NOMO-1 treated with dmso at 0.1 percent for 144 hours (cell line): ENCODE measurements around the gene RRAS2.
"Not testable (repeated sequence)": the region's sequence is repeated elsewhere in the genome, so short reads cannot be mapped to it uniquely, and the experiment has no call there.

Experiments used
- DNase-seq: peaks from one replicate; lab custom pipeline; 2025; ENCODE audit not compliant: unreplicated experiment; lab: John Stamatoyannopoulos, UW

The RRAS2 gene

DNA sequence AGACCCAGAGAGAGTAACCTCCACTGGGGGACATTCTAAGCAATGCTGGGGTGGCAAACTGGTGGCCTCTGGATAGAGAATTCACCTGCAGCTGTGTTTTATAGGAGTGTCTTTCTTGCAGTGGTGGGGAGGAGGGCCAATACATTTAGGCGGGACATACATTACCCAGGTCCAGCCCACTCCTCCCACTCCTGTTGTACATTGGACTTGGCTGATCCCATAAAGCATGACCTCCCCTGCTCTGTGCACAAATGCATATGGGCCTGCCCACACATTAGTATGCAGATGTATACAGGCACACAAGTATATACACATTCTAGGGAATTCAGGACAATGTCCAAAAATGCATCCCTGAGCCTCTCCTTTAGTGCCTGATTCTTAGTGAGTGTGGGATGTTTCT, 99.1 kb downstream of the RRAS2 start:
- no peak for DNase-seq

DNA sequence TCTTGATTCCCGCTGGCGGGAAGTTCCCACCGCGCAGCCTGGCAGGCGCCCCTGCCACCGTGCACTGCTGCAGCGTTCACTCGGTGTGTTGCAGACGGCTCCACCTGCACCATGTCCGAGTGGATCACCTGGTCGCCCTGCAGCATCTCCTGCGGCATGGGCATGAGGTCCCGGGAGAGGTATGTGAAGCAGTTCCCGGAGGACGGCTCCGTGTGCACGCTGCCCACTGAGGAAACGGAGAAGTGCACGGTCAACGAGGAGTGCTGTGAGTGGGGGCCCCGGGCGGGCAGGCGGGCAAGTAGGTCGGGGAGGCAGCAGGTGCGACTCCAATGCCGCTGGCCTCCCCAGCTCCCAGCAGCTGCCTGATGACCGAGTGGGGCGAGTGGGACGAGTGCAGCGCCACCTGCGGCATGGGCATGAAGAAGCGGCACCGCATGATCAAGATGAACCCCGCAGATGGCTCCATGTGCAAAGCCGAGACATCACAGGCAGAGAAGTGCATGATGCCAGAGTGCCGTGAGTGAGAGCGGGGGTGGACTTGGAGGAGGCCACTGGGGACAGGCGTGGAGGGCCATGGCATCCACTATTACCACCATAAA, 99.7 kb downstream of the RRAS2 start:
- DNase-seq, result no peak

DNA sequence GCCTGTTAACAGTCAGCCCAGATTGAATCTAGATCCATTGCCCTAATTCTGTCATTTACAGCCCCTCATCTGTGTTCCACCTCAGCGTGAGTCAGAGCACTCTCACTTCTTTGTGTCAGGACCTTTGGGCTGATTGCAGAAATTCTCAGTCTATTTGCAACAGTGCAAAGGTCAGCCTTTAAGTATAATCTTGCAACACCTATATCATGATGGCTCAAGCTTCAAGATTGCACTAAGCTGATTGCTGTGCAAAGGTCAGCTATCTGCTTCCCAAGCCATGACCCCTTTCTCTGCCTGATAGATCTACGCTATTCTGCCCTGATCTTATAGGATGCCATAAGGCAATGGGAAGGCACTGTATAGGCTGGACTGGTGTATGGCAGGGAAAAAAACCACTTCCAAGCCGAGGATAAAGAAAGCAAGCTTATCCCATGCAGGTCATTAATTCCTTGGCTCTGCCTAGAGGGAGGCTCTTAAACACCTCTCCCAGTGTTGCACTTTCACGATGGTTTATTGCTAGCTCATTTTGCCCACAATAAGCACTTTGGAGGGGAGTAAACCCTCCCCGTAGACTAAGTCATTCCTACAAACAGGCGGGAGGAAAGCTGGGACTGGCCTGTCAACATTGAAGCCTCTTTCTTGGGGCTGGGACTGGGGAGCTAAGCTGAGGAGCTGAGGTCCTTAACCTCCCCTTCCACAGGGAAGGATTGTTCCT, 100.6 kb downstream of the RRAS2 start:
- DNase-seq, result peak; percentile 70

DNA sequence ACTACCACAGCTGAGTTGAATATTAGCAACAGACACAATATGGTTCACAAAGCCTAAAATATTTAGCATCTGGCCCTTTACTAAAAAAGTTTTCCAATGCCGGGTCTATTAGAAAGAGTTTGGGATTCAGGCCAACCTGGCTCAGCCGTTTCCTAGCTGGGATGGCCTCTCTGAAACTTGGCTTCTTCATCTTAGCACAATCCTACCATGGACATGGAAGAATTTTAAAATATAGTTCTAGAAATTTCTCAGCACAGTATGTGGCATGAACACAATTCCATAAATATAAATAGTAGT, 103.8 kb downstream of the RRAS2 start:
- no peak for DNase-seq

DNA sequence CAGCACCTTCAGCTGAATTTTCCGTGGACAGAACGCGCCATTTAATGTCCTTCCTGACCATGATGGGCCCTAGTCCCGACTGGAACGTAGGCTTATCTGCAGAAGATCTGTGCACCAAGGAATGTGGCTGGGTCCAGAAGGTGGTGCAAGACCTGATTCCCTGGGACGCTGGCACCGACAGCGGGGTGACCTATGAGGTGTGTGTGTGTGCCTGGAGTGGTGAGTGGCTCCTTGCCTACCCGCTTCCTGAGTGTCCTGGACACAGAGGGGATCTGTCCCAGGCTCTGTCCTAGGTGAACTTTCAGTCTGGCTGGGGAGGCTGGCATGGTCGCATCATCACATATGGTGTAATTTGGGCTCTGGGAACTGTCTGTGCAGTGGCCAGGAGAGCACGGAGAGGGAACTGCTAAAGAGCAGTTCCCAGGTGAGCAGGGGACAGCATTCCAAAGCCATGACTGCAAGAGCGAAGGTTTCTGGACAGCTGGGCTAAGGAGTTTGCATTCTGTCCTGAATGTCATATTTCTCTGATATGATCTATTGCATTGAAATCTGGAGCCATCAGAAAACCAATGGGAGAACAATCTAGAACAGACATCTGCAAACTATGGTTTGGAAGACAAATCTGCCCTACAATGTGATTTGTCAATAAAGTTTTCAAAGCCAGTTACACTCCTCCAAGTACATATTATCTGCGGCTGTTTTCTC, 104.3 kb downstream of the RRAS2 start:
- DNase-seq, result no peak

DNA sequence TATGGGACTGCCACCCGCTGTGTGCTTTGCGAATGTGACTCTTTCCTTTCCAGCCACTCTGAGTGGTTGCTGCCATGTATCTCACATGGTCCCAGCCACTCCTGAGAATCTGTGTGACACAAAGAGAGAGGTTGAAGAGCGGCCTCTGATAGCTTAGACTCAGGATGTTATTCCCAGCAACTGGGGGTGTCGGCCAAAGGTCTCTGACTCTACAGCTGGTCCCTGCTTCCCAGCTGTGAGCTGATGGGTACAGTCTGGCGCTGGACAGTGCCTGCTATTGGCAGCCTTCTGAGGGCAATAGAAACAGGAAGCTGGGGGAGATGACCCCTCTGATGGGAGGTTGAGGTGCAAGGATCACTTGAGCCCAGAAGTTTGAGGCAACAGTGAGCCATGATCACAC, 105.1 kb downstream of the RRAS2 start:
- DNase-seq, result no peak

DNA sequence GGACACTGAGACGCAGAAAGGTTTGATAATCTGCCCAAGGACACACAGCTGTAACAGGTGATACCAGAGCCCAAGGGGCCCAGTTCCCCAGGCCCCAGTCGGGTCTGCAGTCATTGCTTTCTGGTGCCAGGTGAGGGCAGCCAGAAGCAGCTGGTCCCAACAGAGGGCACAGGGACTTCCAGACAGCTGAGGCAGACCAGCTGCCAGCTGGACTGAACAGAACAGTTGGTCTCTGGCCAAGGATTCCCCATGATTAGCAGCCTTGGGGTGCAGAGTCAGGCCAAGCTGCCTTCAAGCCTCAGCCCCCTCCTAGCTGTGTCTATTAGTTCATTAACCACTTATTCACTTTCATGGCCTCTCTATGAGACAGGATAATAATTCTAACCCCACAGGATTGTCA, 105.6 kb downstream of the RRAS2 start:
- no peak for DNase-seq

DNA sequence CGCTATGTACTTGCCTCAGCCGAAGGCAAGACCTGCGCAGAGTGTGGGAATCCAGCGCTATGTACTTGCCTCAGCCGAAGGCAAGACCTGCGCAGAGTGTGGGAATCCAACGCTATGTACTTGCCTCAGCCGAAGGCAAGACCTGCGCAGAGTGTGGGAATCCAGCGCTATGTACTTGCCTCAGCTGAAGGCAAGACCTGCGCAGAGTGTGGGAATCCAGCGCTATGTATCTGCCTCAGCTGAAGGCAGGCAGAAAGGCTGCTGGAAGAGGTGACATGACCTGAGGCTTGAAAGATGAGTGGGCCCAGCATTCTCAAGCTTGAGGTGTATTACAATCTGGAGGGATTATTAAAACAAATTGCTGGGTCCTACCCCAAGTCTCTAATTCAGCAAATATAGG, 106.5 kb downstream of the RRAS2 start:
- DNase-seq, result not testable (repeated sequence)

DNA sequence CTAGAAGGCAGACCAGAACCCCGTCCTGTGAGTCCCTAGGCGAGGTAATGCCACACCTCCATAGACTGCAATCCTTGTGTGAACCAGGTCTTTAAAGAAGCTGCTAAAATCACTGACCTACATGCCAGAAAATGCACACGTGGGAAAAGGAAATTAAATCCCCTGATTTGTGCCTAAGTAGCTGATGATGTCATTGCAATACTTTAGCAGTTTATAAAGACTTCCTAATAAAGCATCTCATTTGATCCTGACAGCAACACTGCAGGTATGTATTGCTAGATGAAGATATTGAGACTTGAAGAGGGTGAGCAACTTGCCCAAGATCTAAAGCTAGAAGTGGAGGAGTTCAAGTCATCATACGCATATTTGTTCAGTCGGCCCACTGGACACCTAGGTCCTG, 107.2 kb downstream of the RRAS2 start:
- no peak for DNase-seq

DNA sequence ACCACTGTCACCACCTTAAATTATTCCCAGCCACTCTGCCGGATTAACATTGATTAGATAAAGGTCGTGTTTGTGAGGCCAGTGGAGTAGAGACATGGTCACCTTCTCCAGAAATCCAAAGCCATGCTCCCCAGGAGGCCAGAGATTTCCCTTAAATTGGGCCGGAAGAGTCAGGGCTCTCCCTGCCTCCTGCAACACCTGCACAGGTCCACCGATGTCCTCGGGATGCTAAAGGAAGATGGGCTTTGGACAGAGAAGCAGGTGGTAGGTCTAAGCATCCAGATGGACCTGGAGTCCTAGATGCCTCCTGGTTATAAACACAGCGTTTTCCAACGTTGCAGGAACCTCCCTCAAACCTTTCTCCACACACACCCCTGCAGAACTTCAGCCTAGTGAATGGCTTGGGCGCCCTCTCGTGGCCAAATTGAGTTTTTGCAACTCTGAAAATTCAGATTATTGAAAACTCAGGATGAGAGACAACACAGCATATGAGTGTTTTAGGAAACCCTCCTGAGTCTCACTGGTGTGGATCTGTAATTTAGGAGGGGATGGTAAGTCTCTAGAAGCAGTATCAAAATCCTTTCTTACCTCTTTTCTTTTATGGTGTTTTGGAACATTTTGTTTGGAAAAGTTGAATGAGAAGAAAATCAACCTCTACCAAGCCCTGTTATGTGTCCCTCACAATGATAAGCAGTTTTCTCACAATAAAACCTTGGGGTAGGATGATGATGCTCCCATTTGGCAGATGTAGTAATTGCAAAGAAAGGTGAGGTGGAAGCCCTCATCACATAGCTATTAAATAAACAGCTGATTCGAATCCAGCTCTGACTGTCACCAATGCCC, 109.6 kb downstream of the RRAS2 start:
- peak; percentile 31 for DNase-seq

DNA sequence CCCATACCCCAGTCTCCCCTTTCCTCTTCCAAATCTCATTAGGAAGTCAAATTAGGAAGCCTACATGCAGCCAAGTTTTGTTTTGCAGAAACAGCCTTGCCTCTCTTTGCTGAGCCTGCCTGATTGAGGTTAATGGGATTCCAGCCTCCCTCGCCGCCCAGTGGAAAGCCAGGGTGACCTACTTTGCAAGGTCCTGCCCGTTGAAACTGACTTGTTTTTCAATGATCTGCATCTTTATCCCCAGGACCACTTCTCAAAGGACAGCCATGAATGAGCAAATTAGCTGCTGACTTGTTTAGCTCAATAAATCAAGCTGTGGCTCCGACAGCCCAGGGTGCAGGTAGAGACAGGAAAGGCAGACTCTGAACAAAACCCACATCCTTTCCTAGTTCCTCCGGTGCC, 110.4 kb downstream of the RRAS2 start:
- no peak for DNase-seq

DNA sequence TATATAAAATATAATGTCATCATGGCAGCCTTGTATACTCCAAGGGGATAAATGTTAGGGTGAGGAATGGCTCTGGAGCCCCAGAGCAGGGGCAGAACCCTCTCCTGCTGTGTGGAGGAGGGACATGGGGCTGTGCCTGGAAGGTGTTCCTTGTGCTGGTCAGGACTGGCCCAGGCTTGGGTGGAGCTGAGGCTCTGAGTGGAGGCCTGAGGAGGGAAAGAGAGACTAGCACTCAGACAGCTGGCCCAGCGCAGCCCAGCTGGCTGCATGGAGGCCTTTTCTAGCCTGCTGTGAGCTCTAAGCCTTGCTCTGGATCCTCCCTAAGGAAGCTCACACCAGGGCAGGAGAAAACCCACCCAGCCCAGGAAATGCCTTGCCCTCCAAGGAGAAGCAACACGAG, 113.5 kb downstream of the RRAS2 start:
- no peak for DNase-seq

DNA sequence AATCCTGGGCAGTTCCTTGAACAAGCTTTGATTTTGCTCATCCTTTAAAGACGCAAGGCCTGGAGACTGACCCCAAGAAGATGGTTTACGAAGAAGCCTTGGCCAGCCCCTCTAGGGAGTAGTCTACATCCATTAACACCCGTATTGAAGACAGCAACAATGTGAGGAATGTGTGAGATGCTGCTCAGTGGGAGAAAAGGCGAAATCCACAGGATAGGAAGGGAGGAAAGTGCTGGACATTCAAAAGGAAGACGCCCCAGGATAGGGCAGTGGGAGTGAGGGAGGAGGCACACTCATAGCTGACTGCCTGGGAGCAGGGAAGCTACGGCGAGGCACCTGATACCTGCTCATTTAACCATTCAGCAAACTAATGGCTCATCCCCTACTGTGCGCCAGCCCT, 114.1 kb downstream of the RRAS2 start:
- DNase-seq, result no peak

DNA sequence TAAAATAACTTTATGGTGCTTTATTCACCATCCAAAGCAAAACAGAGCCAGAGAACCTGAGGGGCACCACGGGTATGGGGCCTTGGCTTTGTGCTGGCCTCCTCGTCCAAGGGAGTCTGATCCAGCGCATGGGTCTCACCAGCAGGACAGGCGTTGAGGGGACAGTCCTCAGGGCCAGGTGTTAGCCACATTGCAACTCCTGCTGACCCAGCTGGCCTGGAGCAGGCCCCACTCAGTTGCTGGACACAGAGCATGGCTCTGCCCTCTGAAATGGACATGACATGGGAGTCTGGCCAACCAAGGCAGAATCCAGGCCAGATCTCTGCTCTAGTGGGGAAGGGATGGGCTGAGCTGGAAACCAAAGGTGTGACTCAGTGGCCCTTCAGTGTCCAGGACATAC, 116.2 kb downstream of the RRAS2 start:
- no peak for DNase-seq

DNA sequence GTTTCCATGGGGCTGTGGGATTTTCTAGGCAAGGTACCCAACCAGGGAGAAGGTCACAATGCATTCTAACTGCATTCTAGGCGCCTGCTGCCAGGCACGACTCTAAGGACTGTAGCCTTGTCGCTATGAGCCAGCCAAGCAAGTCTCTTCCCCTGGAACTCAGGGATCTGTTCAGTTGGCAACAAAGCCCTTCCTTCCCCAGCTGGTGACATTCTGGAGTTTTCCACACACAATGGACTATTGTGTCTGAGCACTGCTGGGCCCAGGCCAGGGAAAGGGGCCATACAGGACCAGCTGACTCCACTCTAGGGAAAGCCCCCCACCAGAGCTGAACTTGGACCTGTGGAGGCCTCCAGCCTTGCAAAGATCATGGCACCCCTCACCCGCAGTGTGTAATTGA, 116.8 kb downstream of the RRAS2 start:
- no peak for DNase-seq

DNA sequence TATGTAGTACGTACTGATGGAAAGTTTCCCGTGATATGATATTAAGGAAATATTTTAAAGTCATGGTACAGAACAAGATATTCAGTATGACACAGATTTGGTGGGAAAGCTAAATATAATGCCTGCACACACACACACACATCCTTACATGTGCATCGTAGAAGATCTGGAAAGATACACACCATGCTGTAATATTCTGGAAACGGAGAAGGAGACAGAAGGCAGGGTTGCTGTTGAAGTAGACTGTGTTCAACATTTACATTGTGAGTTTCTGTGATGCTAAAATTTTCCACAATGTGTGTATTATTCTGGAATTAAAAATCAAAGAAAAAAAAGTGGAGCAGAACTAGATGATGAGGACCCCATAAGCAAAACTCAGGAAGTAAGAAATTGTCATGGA, 118.0 kb downstream of the RRAS2 start:
- DNase-seq, result no peak

DNA sequence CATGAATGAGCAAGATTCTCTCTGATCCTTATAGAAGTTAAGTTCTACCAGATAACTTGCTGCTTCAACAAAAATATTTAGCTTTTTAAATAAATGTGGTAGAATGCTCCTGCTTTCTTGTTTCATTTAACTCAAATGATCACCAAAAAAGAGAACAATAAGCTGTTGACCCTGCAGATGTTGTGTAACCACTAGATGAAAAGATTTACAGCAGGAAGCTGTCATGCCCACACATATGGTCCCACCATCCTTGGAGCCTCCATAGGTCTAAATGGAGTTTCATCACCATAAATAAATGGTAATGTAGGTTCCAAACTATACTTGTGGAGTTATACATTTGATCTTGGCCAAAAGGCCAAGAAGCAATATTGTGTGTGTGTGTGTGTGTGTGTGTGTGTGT, 118.8 kb downstream of the RRAS2 start:
- peak; percentile 38 for DNase-seq

DNA sequence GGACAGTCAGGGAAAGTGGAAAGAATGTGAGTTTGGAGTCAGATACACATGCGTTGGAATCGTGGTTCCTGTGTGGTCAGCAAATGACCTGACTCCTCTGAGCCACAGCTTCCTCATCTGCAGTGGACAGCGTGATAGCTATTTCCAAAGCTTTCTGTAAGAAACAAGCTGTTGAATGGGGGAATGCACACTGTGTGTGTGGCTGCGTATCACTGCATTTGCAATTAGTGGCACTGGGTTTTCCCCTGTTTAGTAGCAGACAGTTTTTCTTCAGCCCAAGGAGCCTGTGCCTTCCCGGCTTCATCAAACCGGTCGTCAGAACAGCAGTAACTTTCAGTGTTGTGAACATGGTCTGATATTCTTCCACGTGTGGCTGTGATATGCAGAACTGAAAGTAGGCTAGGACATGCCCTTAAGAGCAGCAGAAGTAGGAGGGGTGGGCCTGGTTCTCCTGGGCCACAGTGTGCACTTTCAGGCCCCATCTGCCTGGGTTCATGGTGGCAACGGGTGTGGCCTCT, 121.5 kb downstream of the RRAS2 start:
- DNase-seq, result peak; percentile 72

DNA sequence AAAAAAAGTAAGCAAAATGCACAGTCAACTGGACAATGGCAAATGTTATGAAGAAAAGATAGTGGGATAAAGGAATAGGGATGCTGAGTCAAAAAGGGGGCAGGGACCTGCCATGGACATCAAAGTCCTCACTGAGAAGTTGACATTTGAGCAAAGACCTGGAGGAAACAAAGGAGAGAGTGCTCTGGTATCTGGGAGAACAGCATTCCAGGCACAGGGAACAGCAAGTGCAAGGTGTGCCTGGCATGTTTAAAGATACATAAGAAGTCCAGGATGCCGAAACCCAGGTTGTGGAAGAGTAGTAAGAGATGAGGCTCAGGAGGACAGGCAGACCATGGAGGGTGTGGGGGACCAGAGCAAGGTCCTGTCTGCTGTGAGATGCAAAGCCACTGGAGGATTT, 123.3 kb downstream of the RRAS2 start:
- no peak for DNase-seq

DNA sequence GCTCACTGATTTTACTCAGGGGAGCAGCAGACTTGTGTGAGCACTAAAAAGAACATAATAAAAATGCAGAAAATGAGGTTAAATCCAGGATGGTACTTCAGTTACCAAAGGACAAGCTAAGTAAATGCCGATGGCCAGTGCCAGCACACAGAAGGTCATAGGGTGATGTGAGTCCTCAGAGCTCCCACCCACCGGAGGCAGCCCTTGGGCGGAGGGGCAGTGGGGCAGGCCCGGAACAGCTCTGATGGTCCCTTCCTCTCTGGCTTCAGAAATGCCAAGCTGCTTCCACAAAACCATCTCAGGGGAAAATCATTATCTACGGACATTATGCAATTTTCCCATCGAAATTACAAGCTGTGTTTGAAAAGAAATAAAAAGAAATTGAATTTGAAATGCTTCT, 124.5 kb downstream of the RRAS2 start:
- no peak for DNase-seq

DNA sequence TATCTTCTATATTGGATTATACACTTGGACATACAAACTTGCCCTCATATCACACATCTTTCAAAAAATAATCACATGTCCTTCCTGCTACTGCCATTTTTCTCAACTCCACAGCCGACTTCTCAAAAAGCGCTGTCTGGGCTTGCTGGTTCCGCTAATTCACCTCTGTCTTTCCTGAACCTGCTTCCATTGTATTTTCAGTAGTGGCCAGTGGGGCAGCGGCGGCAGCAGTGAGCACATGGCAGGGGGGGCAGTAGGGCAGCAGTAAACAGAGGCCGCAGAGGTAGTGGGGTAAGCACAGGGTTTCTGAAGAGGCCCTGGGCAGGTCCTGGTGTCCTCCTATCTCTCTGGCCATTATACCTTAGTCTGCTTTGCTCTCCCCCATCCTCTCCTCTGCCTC, 126.3 kb downstream of the RRAS2 start:
- DNase-seq, result no peak

DNA sequence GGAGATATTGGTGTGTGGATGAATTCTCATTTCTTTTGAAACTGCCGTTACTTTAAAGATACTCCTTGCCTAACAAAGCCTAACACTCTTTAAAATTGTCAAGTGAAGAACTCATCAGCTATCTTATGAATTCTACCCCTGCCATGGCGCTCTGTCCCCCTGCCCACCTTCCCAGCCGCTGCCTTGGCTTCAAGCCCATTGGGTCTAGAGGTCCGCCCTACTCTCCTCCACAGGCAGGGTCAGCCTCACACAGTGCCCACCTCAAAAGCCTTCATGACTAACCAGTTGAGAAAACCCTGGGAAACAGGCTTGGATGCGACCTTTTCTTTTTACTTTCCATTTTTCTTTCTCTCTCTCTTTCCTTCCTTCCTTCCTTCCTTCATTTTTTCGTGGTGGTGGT, 128.6 kb downstream of the RRAS2 start:
- no peak for DNase-seq
